Endodermal cell (in vitro differentiated cells): ENCODE results near the gene APBA1. TPM values are rescaled to one million over a fixed set of nuclear protein-coding genes. Genes with fewer than 3 reads are reported as not detected.
A peak's percentile ranks its signal among the peaks of the same experiment; 100 is the strongest.

Source experiments
- DNase-seq: peaks from one replicate; pipeline ENCODE4 v3.0.0-alpha.2; 2017
- H3K27ac ChIP-seq: 2 replicates; pipeline ENCODE4 v1.5.1; 2013; ENCODE audit warnings: mild to moderate bottlenecking, low read depth, low read length, moderate library complexity
- H3K27me3 ChIP-seq: 2 replicates; pipeline ENCODE4 v1.6.1; 2013; ENCODE audit warnings: mild to moderate bottlenecking, low read length, moderate library complexity; ENCODE audit not compliant: insufficient read depth, control insufficient read depth, poor library complexity, severe bottlenecking
- H3K36me3 ChIP-seq: 2 replicates; pipeline ENCODE4 v1.7.0; 2013; ENCODE audit warnings: mild to moderate bottlenecking, low read length, moderate library complexity; ENCODE audit not compliant: control insufficient read depth, insufficient read depth
- H3K4me1 ChIP-seq: one replicate; pipeline ENCODE4 v1.7.0; 2013; ENCODE audit warnings: low read length; ENCODE audit not compliant: control insufficient read depth, insufficient read depth
- H3K4me3 ChIP-seq: 2 replicates; pipeline ENCODE4 v1.5.1; 2013; ENCODE audit warnings: mild to moderate bottlenecking, low read length, moderate library complexity
- H3K9ac ChIP-seq: 2 replicates; pipeline ENCODE4 v1.6.1; 2013; ENCODE audit warnings: mild to moderate bottlenecking, low read length, moderate library complexity; ENCODE audit not compliant: poor library complexity, severe bottlenecking; ENCODE audit errors: extremely low read depth
- H3K9me3 ChIP-seq: 2 replicates; pipeline ENCODE4 v1.6.1; 2013; ENCODE audit warnings: mild to moderate bottlenecking, low read length, moderate library complexity; ENCODE audit not compliant: control insufficient read depth
- H3K27ac Mint-ChIP-seq: 2 replicates; pipeline ENCODE4 v1.8.0; 2020; ENCODE audit warnings: mixed read lengths
- H3K27me3 Mint-ChIP-seq: 2 replicates; pipeline ENCODE4 v1.8.0; 2021; ENCODE audit warnings: mild to moderate bottlenecking, mixed read lengths; ENCODE audit not compliant: insufficient read depth
- H3K36me3 Mint-ChIP-seq: 2 replicates; pipeline ENCODE4 v1.8.0; 2020; ENCODE audit warnings: low read depth, mixed read lengths
- H3K4me1 Mint-ChIP-seq: 2 replicates; pipeline ENCODE4 v1.8.0; 2020; ENCODE audit warnings: mixed read lengths
- H3K4me3 Mint-ChIP-seq: 2 replicates; pipeline ENCODE4 v1.8.0; 2020; ENCODE audit warnings: mild to moderate bottlenecking, moderate library complexity, mixed read lengths
- H3K9me3 Mint-ChIP-seq: 2 replicates; pipeline ENCODE4 v1.8.0; 2020; ENCODE audit warnings: mild to moderate bottlenecking, mixed read lengths
- CTCF ChIP-seq: fragments of 200-600 bp; sonication (generic); conservative IDR thresholded peaks from 2 replicates; pipeline ENCODE4 v1.5.0; 2021; ENCODE audit warnings: antibody characterized with exemption, mild to moderate bottlenecking
- WGBS, 2 experiments: methylation state at CpG; one replicate each; pipeline versions ENCODE4 v1.1.5 to v1.1.7; 2013; ENCODE audit warnings: missing lambda C conversion rate in 2 of 2, mixed read lengths in 1 of 2; ENCODE audit not compliant: insufficient coverage in 1 of 2, insufficient read length in 1 of 2; 5-methylcytosine and 5-hydroxymethylcytosine counted together
- total RNA-seq, 2 donors: library from RNA; stranded (reverse); fragmentation: NEBNext Ultra II Directional in 1 of 2; extraction: Animal tissue kit (Norgen Biotek cat#: 25700) in 1 of 2; gene quantifications; 2 replicates in 1 of 2; 3 replicates in 1 of 2; pipeline ENCODE4 v1.2.1, GENCODE V29; 2021

APBA1 gene
- total RNA-seq, 2 donors from 2014 or later, result 0.51 to 0.75 TPM

DNA sequence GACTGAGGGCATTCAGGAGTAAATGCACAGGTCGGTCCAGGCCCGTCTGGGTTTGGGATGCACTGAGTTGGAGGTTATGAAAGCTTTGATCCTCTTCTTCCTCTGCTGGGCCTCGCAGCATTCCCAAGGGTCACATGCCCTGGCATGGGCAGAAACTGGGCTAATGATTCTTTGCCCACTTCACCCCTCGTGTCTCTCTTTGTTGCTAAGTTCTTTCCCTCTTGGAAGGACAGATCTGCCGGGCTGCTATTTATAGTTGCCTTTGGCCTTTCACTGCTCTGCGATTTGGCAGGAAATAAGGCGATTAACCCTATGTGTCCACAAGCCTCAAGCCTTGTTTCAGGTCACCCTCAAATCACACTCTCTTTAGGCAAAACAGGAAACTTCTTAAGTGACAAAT is 280.2 kb downstream of the APBA1 start:
- no peak overlapping the region for H3K4me3 Mint-ChIP-seq
- Histone ChIP-seq H3K27ac (no peak overlapping the region), H3K4me1 (no peaks in the 10 kb centered on the region), H3K27me3 (no peaks in the 10 kb centered on the region), H3K9me3 (peaks cover 5% of the 10 kb centered on the region), H3K4me3 (no peak overlapping the region), H3K36me3 (peaks cover 6% of the 10 kb centered on the region), H3K9ac (no peak overlapping the region)
- H3K4me1 Mint-ChIP-seq, result no peaks in the 10 kb centered on the region
- no peaks in the 10 kb centered on the region for H3K9me3 Mint-ChIP-seq
- no peak for DNase-seq
- peaks cover 43% of the 10 kb centered on the region for H3K36me3 Mint-ChIP-seq
- H3K27me3 Mint-ChIP-seq, result no peaks in the 10 kb centered on the region
- 93 to 98% methylated on average over 6 to 7 of the region's 7 CpGs for WGBS, 2 experiments
- no peak for TF ChIP-seq CTCF
- H3K27ac Mint-ChIP-seq, result peak overlapping the region; percentile 35

GRCh38 chr9:69391487-69391886 is 280.7 kb downstream of the APBA1 start:
- no peak for TF ChIP-seq CTCF
- H3K27me3 Mint-ChIP-seq, result no peaks in the 10 kb centered on the region
- no peak for DNase-seq
- H3K9ac ChIP-seq, result no peak overlapping the region
- no peak overlapping the region for H3K4me3 ChIP-seq
- no peak overlapping the region for H3K27ac Mint-ChIP-seq
- H3K4me1 Mint-ChIP-seq, result no peaks in the 10 kb centered on the region
- no peaks in the 10 kb centered on the region for H3K9me3 Mint-ChIP-seq
- H3K36me3 ChIP-seq, result peaks cover 6% of the 10 kb centered on the region
- no peak overlapping the region for H3K4me3 Mint-ChIP-seq
- no peaks in the 10 kb centered on the region for H3K27me3 ChIP-seq
- H3K27ac ChIP-seq, result no peak overlapping the region
- WGBS, 2 experiments, result 97 to 100% methylated on average over 2 to 11 of the region's 11 CpGs
- peaks cover 48% of the 10 kb centered on the region for H3K36me3 Mint-ChIP-seq
- H3K4me1 ChIP-seq, result no peaks in the 10 kb centered on the region
- H3K9me3 ChIP-seq, result peaks cover under 1% of the 10 kb centered on the region

GRCh38 chr9:69389437-69389995 is 282.7 kb downstream of the APBA1 start:
- H3K4me3 ChIP-seq, result no peak overlapping the region
- Mint-ChIP-seq H3K4me1 (peaks cover 6% of the 10 kb centered on the region), H3K27ac (no peak overlapping the region), H3K9me3 (no peaks in the 10 kb centered on the region), H3K4me3 (no peak overlapping the region), H3K27me3 (no peaks in the 10 kb centered on the region), H3K36me3 (peaks cover 59% of the 10 kb centered on the region)
- H3K9ac ChIP-seq, result no peak overlapping the region
- H3K27me3 ChIP-seq, result no peaks in the 10 kb centered on the region
- TF ChIP-seq CTCF, result no peak
- 92 to 96% methylated on average over 4 of the region's 4 CpGs for WGBS, 2 experiments
- peaks cover 6% of the 10 kb centered on the region for H3K36me3 ChIP-seq
- no peaks in the 10 kb centered on the region for H3K9me3 ChIP-seq
- H3K27ac ChIP-seq, result no peak overlapping the region
- DNase-seq, result no peak
- no peaks in the 10 kb centered on the region for H3K4me1 ChIP-seq
